GM12878 (cell line): ENCODE measurements around the gene DGLUCY. TPM values are rescaled to one million over a fixed set of nuclear protein-coding genes. Genes with fewer than 3 reads are reported as not detected.

Experiments used
- ATAC-seq: fragments of 200-7000 bp; cut with Tn5 transposase; 3 replicates; pipeline ENCODE4 v1.9.1; 2020; ENCODE audit warnings: mild to moderate bottlenecking, moderate library complexity
- BruUV-seq: library from RNA; stranded (reverse); fragments of 400-500 nt; replicated peaks from 2 replicates; lab custom pipeline; 2021; lab: Mats Ljungman, UMichigan
- CTCF ChIA-PET: fragments of 300-600 bp; sonication (Branson Sonifier 250); formaldehyde crosslinking; extraction: SDS; loops from one replicate; lab custom pipeline; 2021; ENCODE audit warnings: inconsistent platforms; lab: Yijun Ruan, JAX
- POLR2A ChIA-PET: fragments of 350-600 bp; formaldehyde crosslinking; extraction: SDS; loops from one replicate; lab custom pipeline; 2021; ENCODE audit warnings: inconsistent platforms; lab: Charles Lee
- RAD21 ChIA-PET: fragments of 300-600 bp; sonication (Branson Sonifier 250); formaldehyde crosslinking; loops from one replicate; lab custom pipeline; 2023; ENCODE audit warnings: antibody characterized with exemption; ENCODE audit not compliant: unreplicated experiment; lab: Charles Lee
- SMC1A ChIA-PET: fragments of 300-600 bp; sonication (Branson Sonifier 250); formaldehyde crosslinking; loops from one replicate; lab custom pipeline; 2023; ENCODE audit not compliant: unreplicated experiment, uncharacterized antibody; lab: Charles Lee
- DNase-seq: peaks from one replicate; pipeline ENCODE4 v3.0.0-alpha.2; 2011; ENCODE audit warnings: low read depth, low spot score
- FAIRE-seq: peaks from 3 replicates; lab custom pipeline; 2011; peaks lifted over from hg19 to GRCh38; lab: Jason Lieb, UNC
- H2AFZ ChIP-seq: 2 replicates; pipeline ENCODE4 v1.6.0; 2011; ENCODE audit warnings: low read depth, low read length, control low read depth; ENCODE audit not compliant: control insufficient read depth
- H3K27ac ChIP-seq: 2 replicates; pipeline ENCODE4 v1.5.1; 2011; ENCODE audit warnings: control low read depth; ENCODE audit not compliant: control insufficient read depth, insufficient read depth
- H3K27me3 ChIP-seq, 2 experiments: replicated peaks in 1 of 2; 2 replicates each; pipeline versions ENCODE4 v1.6.0 to v1.6.1; 2011; ENCODE audit warnings: low read length in 1 of 2; ENCODE audit not compliant: control insufficient read depth in 2 of 2, insufficient read depth in 2 of 2
- H3K36me3 ChIP-seq, 2 experiments: 2 replicates each; pipeline ENCODE4 v1.5.1; 2011; ENCODE audit warnings: low read length in 1 of 2; ENCODE audit not compliant: control insufficient read depth in 2 of 2, insufficient read depth in 2 of 2
- H3K4me1 ChIP-seq: 2 replicates; pipeline ENCODE4 v1.6.1; 2011; ENCODE audit warnings: mild to moderate bottlenecking, low read length, moderate library complexity, mixed read lengths; ENCODE audit not compliant: control insufficient read depth, insufficient read depth
- H3K4me2 ChIP-seq: 2 replicates; pipeline ENCODE4 v1.6.0; 2011; ENCODE audit warnings: control low read depth; ENCODE audit not compliant: control insufficient read depth, insufficient read depth
- H3K4me3 ChIP-seq: fragments of 200-600 bp; sonication (generic); 2 replicates; pipeline ENCODE4 v1.5.1; 2016
- H3K79me2 ChIP-seq: 2 replicates; pipeline ENCODE4 v1.6.0; 2011; ENCODE audit warnings: low read length; ENCODE audit not compliant: control insufficient read depth, insufficient read depth
- H3K9ac ChIP-seq: 2 replicates; pipeline ENCODE4 v1.8.0; 2011; ENCODE audit warnings: low read length, control low read depth, mixed read lengths; ENCODE audit not compliant: control insufficient read depth, insufficient read depth
- H3K9me3 ChIP-seq: replicated peaks from 3 replicates; pipeline ENCODE4 v1.5.1; 2011; ENCODE audit warnings: mild to moderate bottlenecking, low read length; ENCODE audit not compliant: control insufficient read depth, insufficient read depth
- H4K20me1 ChIP-seq: 2 replicates; pipeline ENCODE4 v1.6.0; 2011; ENCODE audit not compliant: control insufficient read depth, insufficient read depth
- NFIC ChIP-seq: IDR thresholded peaks from 2 replicates; pipeline ENCODE4 v1.6.1; 2012; ENCODE audit warnings: low read depth, mild to moderate bottlenecking, inconsistent platforms, low read length, moderate library complexity
- WGBS: methylation state at CpG from one replicate; pipeline ENCODE4 v1.1.6; 2016; ENCODE audit warnings: low lambda C conversion rate; ENCODE audit not compliant: insufficient replicate concordance, insufficient coverage; ENCODE audit errors: missing lambda C conversion rate; 5-methylcytosine and 5-hydroxymethylcytosine counted together
- in situ Hi-C: fragments of 300-500 bp; cut with MboI; formaldehyde crosslinking; loops from 9 replicates; pipeline ENCODE4 v1.14.3; 2018; ENCODE audit warnings: mixed read lengths
- intact Hi-C: fragments of 100-400 bp; cut with micrococcal nuclease; formaldehyde crosslinking; loops from one replicate; pipeline ENCODE4 v1.14.2; 2022; ENCODE audit not compliant: unreplicated experiment
- polyA plus RNA-seq, 11 experiments: library from polyadenylated mRNA; depleted of rRNA in 4 of 11; unstranded in 6 of 11; stranded (reverse) in 5 of 11; fragments of >200 nt; fragmentation: Nextera tagmentation in 4 of 11; fragmentation: Illumina TruSeq in 1 of 11; extraction: Ambion mirVana in 4 of 11; extraction: Trizol in 1 of 11; gene quantifications; 1 replicate in 1 of 11; 2 replicates in 10 of 11; pipeline versions ENCODE4 v1.2.1 to v1.2.3, GENCODE V29; 2011 to 2016; ENCODE audit warnings: inconsistent platforms in 2 of 11, missing spikeins in 2 of 11, low read depth in 1 of 11
- total RNA-seq, 4 experiments: library from RNA; depleted of rRNA in 3 of 4; stranded (reverse); fragments of >200 nt in 3 of 4; fragmentation: Illumina TruSeq in 1 of 4; extraction: Trizol in 1 of 4; gene quantifications; 2 replicates each; pipeline versions ENCODE4 v1.2.1 to v1.2.3, GENCODE V29; 2013 to 2021
- TF ChIP-seq, protein P1 (sequence below): fragments of 450-650 bp; IDR thresholded peaks from 2 replicates; pipeline ENCODE4 v1.6.1; 2016; ENCODE audit warnings: mild to moderate bottlenecking
- TF ChIP-seq, protein P2 (sequence below): fragments of 450-650 bp; IDR thresholded peaks from 2 replicates; pipeline ENCODE4 v1.6.1; 2017; ENCODE audit warnings: mild to moderate bottlenecking, moderate library complexity

The DGLUCY gene
- total and polyA plus RNA-seq, 10 of the 15 experiments (the other 5 are each of a cell fraction or from before 2014, with no cell fraction given): 15.0 to 70.3 (median 55.1) TPM

DNA sequence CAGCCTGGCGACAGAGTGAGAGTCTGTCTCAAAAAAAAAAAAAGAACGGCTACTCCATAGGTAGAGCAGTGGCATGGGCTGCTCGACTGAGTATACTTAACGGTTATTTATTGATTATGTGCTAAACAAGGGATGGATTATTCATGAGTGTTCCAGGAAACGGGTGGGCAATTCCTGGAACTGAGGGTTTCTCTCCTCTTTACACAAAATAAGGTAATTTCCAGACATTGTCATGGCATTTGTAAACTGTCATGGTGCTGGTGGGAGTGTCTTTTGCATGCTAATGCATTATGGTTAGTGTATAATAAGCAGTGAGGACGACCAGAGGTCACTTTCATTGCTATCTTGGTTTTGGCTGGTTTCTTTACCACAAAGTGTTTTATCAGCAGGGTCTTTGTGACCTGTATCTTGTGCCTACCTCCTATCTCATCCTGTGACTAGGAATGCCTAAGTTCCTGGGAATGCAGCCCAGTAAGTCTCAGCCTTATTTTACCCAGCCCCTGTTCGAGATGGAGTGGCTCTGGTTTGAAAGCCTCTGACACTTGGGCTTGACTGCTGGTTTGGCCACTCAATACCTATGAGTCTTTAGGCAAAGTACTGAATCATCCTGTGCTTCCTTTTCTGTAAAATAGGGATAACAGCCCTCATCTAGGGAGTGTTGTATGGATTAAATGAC is 3.2 kb downstream of the DGLUCY start:
- H3K4me3 ChIP-seq: peak overlapping the region; percentile 100
- no TSS peak for BruUV-seq
- RAD21 ChIA-PET: interaction anchor here (1.0 to 5.3 kb wide), 4 partner anchors 56 to 213 kb away, joined by 3 to 63 read pairs (median 22); partner anchors contain the start of gene RPS6KA5

More for the DNA sequence above, 3.2 kb downstream of the DGLUCY start:
- Histone ChIP-seq H3K27me3 (no peaks in the 10 kb centered on the region), H3K9ac (no peak overlapping the region; the same call in 1 of the 2 replicates), H3K9me3 (no peaks in the 10 kb centered on the region), H4K20me1 (no peaks in the 10 kb centered on the region; the same call in 1 of the 2 replicates), H3K79me2 (peaks cover 60% of the 10 kb centered on the region), H3K4me2 (peak overlapping the region; percentile 75), H3K36me3 (peaks cover 0 to 3% of the 10 kb centered on the region in 2 experiments; a peak in 3 of 4 replicates), H2AFZ (no peak overlapping the region), H3K27ac (no peak overlapping the region), H3K4me1 (peaks cover 15% of the 10 kb centered on the region)
- intact Hi-C loops (loop anchor here (5.0 kb wide), 1 partner anchor 110 kb away; no protein-coding TSS in a partner anchor), in situ Hi-C loops (no loop called here)
- 43% methylated on average over 7 of the region's 7 CpGs for WGBS
- ChIA-PET CTCF (interaction anchor here (0.9 to 3.8 kb wide), 5 partner anchors 22 to 816 kb away, joined by 3 to 26 read pairs (median 6); no protein-coding TSS in a partner anchor), POLR2A (interaction anchor here (0.6 to 3.9 kb wide), 6 partner anchors 10 to 267 kb away, joined by 3 to 94 read pairs (median 4); partner anchors contain the start of gene RPS6KA5), SMC1A (interaction anchor here (1.7 to 4.2 kb wide), 6 partner anchors 10 to 214 kb away, joined by 3 to 68 read pairs (median 8); partner anchors contain the start of gene RPS6KA5)
- DNase-seq (no peak), FAIRE-seq (no peak), ATAC-seq (no peak)
- TF ChIP-seq, protein P1, sequence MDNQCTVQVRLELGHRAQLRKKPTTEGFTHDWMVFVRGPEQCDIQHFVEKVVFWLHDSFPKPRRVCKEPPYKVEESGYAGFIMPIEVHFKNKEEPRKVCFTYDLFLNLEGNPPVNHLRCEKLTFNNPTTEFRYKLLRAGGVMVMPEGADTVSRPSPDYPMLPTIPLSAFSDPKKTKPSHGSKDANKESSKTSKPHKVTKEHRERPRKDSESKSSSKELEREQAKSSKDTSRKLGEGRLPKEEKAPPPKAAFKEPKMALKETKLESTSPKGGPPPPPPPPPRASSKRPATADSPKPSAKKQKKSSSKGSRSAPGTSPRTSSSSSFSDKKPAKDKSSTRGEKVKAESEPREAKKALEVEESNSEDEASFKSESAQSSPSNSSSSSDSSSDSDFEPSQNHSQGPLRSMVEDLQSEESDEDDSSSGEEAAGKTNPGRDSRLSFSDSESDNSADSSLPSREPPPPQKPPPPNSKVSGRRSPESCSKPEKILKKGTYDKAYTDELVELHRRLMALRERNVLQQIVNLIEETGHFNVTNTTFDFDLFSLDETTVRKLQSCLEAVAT: peak; percentile 71
- TF ChIP-seq, protein P2, sequence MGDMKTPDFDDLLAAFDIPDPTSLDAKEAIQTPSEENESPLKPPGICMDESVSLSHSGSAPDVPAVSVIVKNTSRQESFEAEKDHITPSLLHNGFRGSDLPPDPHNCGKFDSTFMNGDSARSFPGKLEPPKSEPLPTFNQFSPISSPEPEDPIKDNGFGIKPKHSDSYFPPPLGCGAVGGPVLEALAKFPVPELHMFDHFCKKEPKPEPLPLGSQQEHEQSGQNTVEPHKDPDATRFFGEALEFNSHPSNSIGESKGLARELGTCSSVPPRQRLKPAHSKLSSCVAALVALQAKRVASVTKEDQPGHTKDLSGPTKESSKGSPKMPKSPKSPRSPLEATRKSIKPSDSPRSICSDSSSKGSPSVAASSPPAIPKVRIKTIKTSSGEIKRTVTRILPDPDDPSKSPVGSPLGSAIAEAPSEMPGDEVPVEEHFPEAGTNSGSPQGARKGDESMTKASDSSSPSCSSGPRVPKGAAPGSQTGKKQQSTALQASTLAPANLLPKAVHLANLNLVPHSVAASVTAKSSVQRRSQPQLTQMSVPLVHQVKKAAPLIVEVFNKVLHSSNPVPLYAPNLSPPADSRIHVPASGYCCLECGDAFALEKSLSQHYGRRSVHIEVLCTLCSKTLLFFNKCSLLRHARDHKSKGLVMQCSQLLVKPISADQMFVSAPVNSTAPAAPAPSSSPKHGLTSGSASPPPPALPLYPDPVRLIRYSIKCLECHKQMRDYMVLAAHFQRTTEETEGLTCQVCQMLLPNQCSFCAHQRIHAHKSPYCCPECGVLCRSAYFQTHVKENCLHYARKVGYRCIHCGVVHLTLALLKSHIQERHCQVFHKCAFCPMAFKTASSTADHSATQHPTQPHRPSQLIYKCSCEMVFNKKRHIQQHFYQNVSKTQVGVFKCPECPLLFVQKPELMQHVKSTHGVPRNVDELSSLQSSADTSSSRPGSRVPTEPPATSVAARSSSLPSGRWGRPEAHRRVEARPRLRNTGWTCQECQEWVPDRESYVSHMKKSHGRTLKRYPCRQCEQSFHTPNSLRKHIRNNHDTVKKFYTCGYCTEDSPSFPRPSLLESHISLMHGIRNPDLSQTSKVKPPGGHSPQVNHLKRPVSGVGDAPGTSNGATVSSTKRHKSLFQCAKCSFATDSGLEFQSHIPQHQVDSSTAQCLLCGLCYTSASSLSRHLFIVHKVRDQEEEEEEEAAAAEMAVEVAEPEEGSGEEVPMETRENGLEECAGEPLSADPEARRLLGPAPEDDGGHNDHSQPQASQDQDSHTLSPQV: peak; percentile 81; the same call in 1 of the 2 replicates
- TF ChIP-seq NFIC: no peak
